Measurements from ENCODE around the gene CELSR1. TPM values are rescaled to one million over a fixed set of nuclear protein-coding genes. Genes with fewer than 3 reads are reported as not detected.

CELSR1 gene
- total RNA-seq, 1 experiment from 2014 or later, result 19.6 TPM

GRCh38 chr22:46579751-46580449, 42.5 kb upstream of the CELSR1 start:
- H3K4me2 ChIP-seq (ENCODE audit: low read length), result no peak overlapping the region
- ChIA-PET CTCF (no interaction called here), POLR2A (no interaction called here), RAD21 (ENCODE audit: low non-redundant PET in 1 of 2, low total read pairs in 2 of 2, uncharacterized antibody in 2 of 2, unreplicated experiment in 2 of 2) (no interaction called here)
- TF ChIP-seq ZFX (IDR thresholded peaks at IDR 0.05) (no peak), POLR2AphosphoS5 (IDR thresholded peaks at IDR 0.05; ENCODE audit: low read depth, low read length) (no peak), FOSL1 (IDR thresholded peaks at IDR 0.05; ENCODE audit: low read depth) (no peak), POLR2A (IDR thresholded peaks at IDR 0.05; ENCODE audit: borderline replicate concordance, extremely low read depth, insufficient read depth, insufficient read length) (no peak)
- H3K9ac ChIP-seq (ENCODE audit: low read length), result no peak overlapping the region
- BruUV-seq (replicated peaks), result no TSS peak
- H3K27ac ChIP-seq (ENCODE audit: low read depth, low read length), result no peak overlapping the region
- no peaks in the 10 kb centered on the region for H3K36me3 ChIP-seq (ENCODE audit: control insufficient read depth in 1 of 2, insufficient read depth in 2 of 2, low read length in 2 of 2)
- ATAC-seq (no peak), DNase-seq (ENCODE audit: low read depth, low spot score) (no peak)
- H3K9me3 ChIP-seq (ENCODE audit: control insufficient read depth in 1 of 2, insufficient read depth in 1 of 2, low read depth in 1 of 2, low read length in 2 of 2), result no peaks in the 10 kb centered on the region
- no peaks in the 10 kb centered on the region for H3K9me2 ChIP-seq (ENCODE audit: insufficient read depth)
- H2AFZ ChIP-seq (ENCODE audit: low read depth, low read length, poor library complexity, severe bottlenecking), result no peak overlapping the region
- intact Hi-C loops (cut with micrococcal nuclease), result no loop called here
- H3K4me1 ChIP-seq (ENCODE audit: control insufficient read depth in 1 of 2, insufficient read depth in 2 of 2, low read length in 2 of 2), result peaks cover 30 to 47% of the 10 kb centered on the region in 2 experiments
- no peaks in the 10 kb centered on the region for H4K20me1 ChIP-seq (ENCODE audit: insufficient read depth)
- H3K79me2 ChIP-seq (ENCODE audit: insufficient read depth, low read length), result peaks cover 29% of the 10 kb centered on the region
- H3K27me3 ChIP-seq (ENCODE audit: insufficient read depth, low read length), result no peaks in the 10 kb centered on the region
- H3K4me3 ChIP-seq (replicated peaks in 1 of 2; ENCODE audit: low read depth in 1 of 2, low read length in 2 of 2), result no peak overlapping the region

GRCh38 chr22:46578824-46579561, 41.6 kb upstream of the CELSR1 start:
- POLR2A ChIA-PET, result no interaction called here
- H3K9ac ChIP-seq (ENCODE audit: low read length), result no peak overlapping the region; the same call in 1 of the 2 replicates
- H3K27me3 ChIP-seq (ENCODE audit: insufficient read depth, low read length), result no peaks in the 10 kb centered on the region
- no peak overlapping the region; the same call in 1 of the 2 replicates for H3K27ac ChIP-seq (ENCODE audit: low read depth, low read length)
- peaks cover 37 to 54% of the 10 kb centered on the region in 2 experiments for H3K4me1 ChIP-seq (ENCODE audit: control insufficient read depth in 1 of 2, insufficient read depth in 2 of 2, low read length in 2 of 2)
- no peaks in the 10 kb centered on the region for H4K20me1 ChIP-seq (ENCODE audit: insufficient read depth)
- no peak overlapping the region for H3K4me3 ChIP-seq (replicated peaks in 1 of 2; ENCODE audit: low read depth in 1 of 2, low read length in 2 of 2)
- H3K79me2 ChIP-seq (ENCODE audit: insufficient read depth, low read length), result peaks cover 27% of the 10 kb centered on the region
- H2AFZ ChIP-seq (ENCODE audit: low read depth, low read length, poor library complexity, severe bottlenecking), result no peak overlapping the region
- RAD21 ChIA-PET (ENCODE audit: low non-redundant PET in 1 of 2, low total read pairs in 2 of 2, uncharacterized antibody in 2 of 2, unreplicated experiment in 2 of 2), result no interaction called here
- DNase-seq (ENCODE audit: low read depth, low spot score) (no peak), ATAC-seq (no peak)
- no peaks in the 10 kb centered on the region for H3K9me2 ChIP-seq (ENCODE audit: insufficient read depth)
- CTCF ChIA-PET, result no interaction called here
- intact Hi-C loops (cut with micrococcal nuclease), result no loop called here
- H3K9me3 ChIP-seq (ENCODE audit: control insufficient read depth in 1 of 2, insufficient read depth in 1 of 2, low read depth in 1 of 2, low read length in 2 of 2), result no peaks in the 10 kb centered on the region
- no peaks in the 10 kb centered on the region for H3K36me3 ChIP-seq (ENCODE audit: control insufficient read depth in 1 of 2, insufficient read depth in 2 of 2, low read length in 2 of 2)
- TSS peak; percentile 31 for BruUV-seq (replicated peaks)
- H3K4me2 ChIP-seq (ENCODE audit: low read length), result peak overlapping the region; percentile 100
- TF ChIP-seq ZBTB33 (IDR thresholded peaks at IDR 0.05; ENCODE audit: extremely low read depth, insufficient replicate concordance, low read length), result no peak
- TF ChIP-seq REST (IDR thresholded peaks at IDR 0.05; ENCODE audit: low read depth), result no peak
- TF ChIP-seq POLR2AphosphoS5 (IDR thresholded peaks at IDR 0.05; ENCODE audit: low read depth, low read length), result no peak
- no peak for TF ChIP-seq SIN3A (IDR thresholded peaks at IDR 0.05; ENCODE audit: low read depth)
- TF ChIP-seq EGR1 (IDR thresholded peaks at IDR 0.05; ENCODE audit: low read depth), result no peak
- no peak for TF ChIP-seq TCF7L2 (IDR thresholded peaks at IDR 0.05; ENCODE audit: borderline replicate concordance, extremely low read depth, insufficient read depth, insufficient read length)
- TF ChIP-seq EZH2phosphoT487 (IDR thresholded peaks at IDR 0.05; ENCODE audit: borderline replicate concordance), result no peak
- TF ChIP-seq RAD21 (IDR thresholded peaks at IDR 0.05; ENCODE audit: low read depth), result no peak
- no peak for TF ChIP-seq YY1 (IDR thresholded peaks at IDR 0.05; ENCODE audit: extremely low read depth, insufficient replicate concordance, low read depth, low read length)
- TF ChIP-seq MAX (IDR thresholded peaks at IDR 0.05), result no peak
